Body of pancreas (tissue), 4 donors: ENCODE measurements around the gene NR1H2. TPM values are rescaled to one million over a fixed set of nuclear protein-coding genes. Genes with fewer than 3 reads are reported as not detected.

Source experiments
- ATAC-seq: fragments of 150-250 bp; one replicate; pipeline ENCODE4 v1.9.1; 2016
- DNase-seq, 4 donors: peaks; one replicate each; pipeline ENCODE4 v3.0.0-alpha.2; 2019
- H3K27ac ChIP-seq, 4 donors: fragments of 200-600 bp; sonication (generic); 1 replicate in 3 of 4; 2 replicates in 1 of 4; pipeline versions ENCODE4 v1.5.1 to v1.6.1; 2016 to 2019; ENCODE audit warnings: mild to moderate bottlenecking in 1 of 4, mixed read lengths in 1 of 4, moderate library complexity in 1 of 4
- H3K27me3 ChIP-seq, 2 donors: fragments of 200-600 bp; sonication (generic); one replicate each; pipeline ENCODE4 v1.6.0; 2016; ENCODE audit warnings: mild to moderate bottlenecking in 1 of 2
- H3K36me3 ChIP-seq, 2 donors: fragments of 200-600 bp; sonication (generic); replicated peaks in 1 of 2; 2 replicates each; pipeline ENCODE4 v1.5.1; 2016; ENCODE audit warnings: low read depth in 2 of 2; ENCODE audit not compliant: insufficient read depth in 1 of 2
- H3K4me1 ChIP-seq: fragments of 200-600 bp; sonication (generic); one replicate; pipeline ENCODE4 v1.6.0; 2016
- H3K4me3 ChIP-seq, 2 donors: fragments of 200-600 bp; sonication (generic); 1 replicate in 1 of 2; 2 replicates in 1 of 2; pipeline ENCODE4 v1.5.1; 2016 to 2019
- H3K9me3 ChIP-seq, 3 donors: fragments of 200-600 bp; sonication (generic); 1 replicate in 2 of 3; 2 replicates in 1 of 3; pipeline ENCODE4 v1.5.1; 2016
- CTCF ChIP-seq, 7 experiments: fragments of 450-650 bp in 4 of 7; fragments of 200-600 bp in 3 of 7; sonication (generic) in 3 of 7; IDR thresholded peaks; one replicate each; pipeline ENCODE4 v1.5.1; 2016 to 2019; ENCODE audit warnings: antibody characterized with exemption in 7 of 7
- POLR2A ChIP-seq, 3 donors: fragments of 450-650 bp; IDR thresholded peaks; one replicate each; pipeline ENCODE4 v1.6.1; 2016; ENCODE audit warnings: antibody characterized with exemption in 3 of 3, mild to moderate bottlenecking in 2 of 3
- WGBS, 2 donors: methylation state at CpG; one replicate each; pipeline ENCODE4 v1.1.5; 2017; 5-methylcytosine and 5-hydroxymethylcytosine counted together
- intact Hi-C: fragments of 100-400 bp; cut with DNase I; formaldehyde crosslinking; loops from one replicate; pipeline ENCODE4 v1.15.1; 2023
- total RNA-seq, 2 donors: library from RNA; depleted of rRNA; stranded (reverse); fragments of >200 nt; gene quantifications; one replicate each; pipeline ENCODE4 v1.1.0, GENCODE V29; 2016

NR1H2 gene
- total RNA-seq, 2 donors from 2014 or later, result 43.2 to 50.1 TPM

DNA sequence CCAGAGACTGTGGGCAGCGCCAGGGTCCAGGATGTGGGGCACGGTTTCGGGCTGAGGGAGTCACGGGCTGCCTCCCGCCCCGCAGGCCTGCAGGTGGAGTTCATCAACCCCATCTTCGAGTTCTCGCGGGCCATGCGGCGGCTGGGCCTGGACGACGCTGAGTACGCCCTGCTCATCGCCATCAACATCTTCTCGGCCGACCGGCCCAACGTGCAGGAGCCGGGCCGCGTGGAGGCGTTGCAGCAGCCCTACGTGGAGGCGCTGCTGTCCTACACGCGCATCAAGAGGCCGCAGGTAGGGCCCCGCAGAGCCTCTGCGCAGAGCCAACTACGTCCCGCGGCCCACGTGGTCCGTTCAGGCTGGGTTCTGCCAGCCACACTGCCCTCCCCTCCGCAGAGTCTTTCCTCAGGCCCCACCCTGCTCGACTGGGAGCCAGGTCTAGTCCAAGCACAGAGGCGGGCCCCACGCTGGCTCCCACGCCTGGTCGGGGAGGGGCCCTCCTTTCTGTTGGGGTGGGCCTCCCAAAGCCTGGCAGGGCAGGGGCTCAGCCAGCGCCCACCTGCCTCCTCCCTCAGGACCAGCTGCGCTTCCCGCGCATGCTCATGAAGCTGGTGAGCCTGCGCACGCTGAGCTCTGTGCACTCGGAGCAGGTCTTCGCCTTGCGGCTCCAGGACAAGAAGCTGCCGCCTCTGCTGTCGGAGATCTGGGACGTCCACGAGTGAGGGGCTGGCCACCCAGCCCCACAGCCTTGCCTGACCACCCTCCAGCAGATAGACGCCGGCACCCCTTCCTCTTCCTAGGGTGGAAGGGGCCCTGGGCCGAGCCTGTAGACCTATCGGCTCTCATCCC, 5.8 kb downstream of the NR1H2 start:
- H3K4me3 ChIP-seq, result no peak overlapping the region
- H3K9me3 ChIP-seq, result no peaks in the 10 kb centered on the region
- H3K36me3 ChIP-seq, result peaks cover 0 to 23% of the 10 kb centered on the region in 2 donors
- H3K27ac ChIP-seq, result no peak overlapping the region
- peaks cover 18% of the 10 kb centered on the region for H3K4me1 ChIP-seq
- intact Hi-C loops, result no loop called here
- no peak for ATAC-seq
- H3K27me3 ChIP-seq, result no peaks in the 10 kb centered on the region
- peak in 1 of 4 donors; percentile 19 for DNase-seq
- 88 to 89% methylated on average over 22 to 26 of the region's 58 CpGs for WGBS, 2 donors
- TF ChIP-seq POLR2A (IDR thresholded peaks at IDR 0.05) (no peak), CTCF (IDR thresholded peaks at IDR 0.05) (no peak)

GRCh38 chr19:50383001-50383851, 7.0 kb downstream of the NR1H2 start:
- WGBS, 2 donors, result 41 to 49% methylated on average over 21 of the region's 21 CpGs
- TF ChIP-seq CTCF (IDR thresholded peaks at IDR 0.05) (no peak), POLR2A (IDR thresholded peaks at IDR 0.05) (no peak)
- no peak for ATAC-seq
- intact Hi-C loops, result no loop called here
- Histone ChIP-seq H3K27ac (peak overlapping the region; percentile 66 to 86 (median 74)), H3K4me3 (no peak overlapping the region), H3K4me1 (peaks cover 18% of the 10 kb centered on the region), H3K36me3 (peaks cover 0 to 19% of the 10 kb centered on the region in 2 donors), H3K9me3 (no peaks in the 10 kb centered on the region), H3K27me3 (no peaks in the 10 kb centered on the region)
- DNase-seq, result peak in 1 of 4 donors; percentile 37

DNA sequence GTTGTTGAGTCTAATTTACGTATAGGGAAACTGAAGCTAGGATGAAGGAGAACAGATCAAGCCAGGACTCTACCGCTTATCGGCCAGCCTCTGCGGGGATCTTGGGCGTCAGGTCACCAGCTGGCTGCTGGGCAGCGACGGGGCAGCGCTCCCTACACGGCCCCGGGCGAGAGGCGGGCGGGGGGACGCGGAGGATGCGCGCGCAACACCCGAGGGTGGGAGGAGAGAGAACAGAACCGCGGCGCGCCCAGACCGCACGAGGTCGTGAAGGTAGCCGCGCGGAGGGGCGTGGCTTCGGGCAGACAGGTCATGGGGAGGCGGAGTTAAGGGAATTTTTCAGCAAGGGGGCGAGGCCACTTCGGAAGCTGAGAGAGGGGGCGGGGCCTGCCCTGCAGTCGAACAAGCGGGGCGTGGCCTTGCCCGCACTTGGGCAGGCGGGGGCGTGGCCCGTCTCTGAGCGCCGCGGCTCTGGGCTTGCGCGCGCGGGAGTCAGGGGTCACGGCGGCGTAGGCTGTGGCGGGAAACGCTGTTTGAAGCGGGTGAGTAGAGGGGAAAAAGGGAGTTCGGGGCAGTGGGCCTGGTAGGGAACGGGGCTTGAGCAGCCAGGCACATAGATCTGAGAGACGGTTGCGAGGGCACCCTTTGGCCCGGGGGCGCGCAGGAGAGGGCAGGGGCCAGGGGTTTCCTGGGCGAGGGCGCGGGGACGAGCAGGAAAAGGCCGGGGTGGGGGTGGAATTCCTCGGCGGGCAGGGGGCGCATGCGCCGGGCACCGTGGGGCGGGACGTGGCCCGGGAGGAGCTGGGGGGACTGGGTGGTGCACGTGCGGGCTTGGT, 7.8 kb downstream of the NR1H2 start, which contains the start of gene POLD1:
TSS of gene POLD1 (plus strand) at position 496 of the 833 bp plus-strand sequence. CDS start 14,505 bp downstream, outside the sequence.
- TF ChIP-seq POLR2A (IDR thresholded peaks at IDR 0.05) (peak in 2 of 3 donors; percentile 57), CTCF (IDR thresholded peaks at IDR 0.05) (peak in 2 of 7 experiments; percentile 2 to 7)
- peak; percentile 96 for ATAC-seq
- Histone ChIP-seq H3K4me1 (peaks cover 18% of the 10 kb centered on the region), H3K27ac (peak within 1 kb of the TSS; percentile 66 to 86 (median 74)), H3K4me3 (peak within 1 kb of the TSS; percentile 48 to 53), H3K36me3 (peaks cover 0 to 13% of the 10 kb centered on the region in 2 donors), H3K9me3 (no peaks in the 10 kb centered on the region), H3K27me3 (no peaks in the 10 kb centered on the region)
- intact Hi-C loops, result no loop called here
- WGBS, 2 donors, result 0 to 1% methylated on average over 41 to 77 of the region's 78 CpGs
- DNase-seq, result peak; percentile 99 to 100 (median 100)

- WGBS, 2 donors, result 15 to 19% methylated on average over 26 of the region's 26 CpGs
- Histone ChIP-seq H3K36me3 (peaks cover 0 to 9% of the 10 kb centered on the region in 2 donors), H3K27ac (peak overlapping the region in 3 of 4 donors; percentile 62 to 86 (median 77)), H3K27me3 (no peaks in the 10 kb centered on the region), H3K9me3 (no peaks in the 10 kb centered on the region), H3K4me3 (peak overlapping the region; percentile 48 to 53), H3K4me1 (peaks cover 18% of the 10 kb centered on the region)
- intact Hi-C loops, result no loop called here
- no peak for DNase-seq
- ATAC-seq, result no peak
- TF ChIP-seq CTCF (IDR thresholded peaks at IDR 0.05) (no peak), POLR2A (IDR thresholded peaks at IDR 0.05) (no peak)
Observed at GRCh38 chr19:50384685-50385535, 8.7 kb downstream of the NR1H2 start.
